ENCODE data around the gene DCLK2.

The DCLK2 gene

DNA sequence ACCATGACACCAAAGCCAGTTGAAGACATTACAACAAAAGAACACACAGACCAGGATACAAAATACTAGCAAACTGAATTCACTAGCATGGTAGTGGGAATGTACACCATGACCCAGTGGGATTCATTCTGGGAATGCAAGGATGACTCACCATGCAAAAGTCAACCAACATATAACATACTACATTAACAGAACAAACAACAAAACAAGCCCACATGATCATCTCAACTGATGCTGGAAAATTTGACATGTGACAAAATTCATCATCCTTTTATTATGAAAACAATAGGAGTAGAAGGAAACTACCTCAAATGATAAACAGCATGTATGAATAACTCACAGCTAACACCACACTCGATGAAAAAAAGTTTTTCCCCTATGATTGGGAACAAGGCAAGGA, 190.2 kb downstream of the DCLK2 start:
- TF ChIP-seq, protein P1, sequence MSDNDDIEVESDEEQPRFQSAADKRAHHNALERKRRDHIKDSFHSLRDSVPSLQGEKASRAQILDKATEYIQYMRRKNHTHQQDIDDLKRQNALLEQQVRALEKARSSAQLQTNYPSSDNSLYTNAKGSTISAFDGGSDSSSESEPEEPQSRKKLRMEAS (IDR thresholded peaks at IDR 0.05; ENCODE audit: low read depth, low read length) = no peak
- TF ChIP-seq, protein P2, sequence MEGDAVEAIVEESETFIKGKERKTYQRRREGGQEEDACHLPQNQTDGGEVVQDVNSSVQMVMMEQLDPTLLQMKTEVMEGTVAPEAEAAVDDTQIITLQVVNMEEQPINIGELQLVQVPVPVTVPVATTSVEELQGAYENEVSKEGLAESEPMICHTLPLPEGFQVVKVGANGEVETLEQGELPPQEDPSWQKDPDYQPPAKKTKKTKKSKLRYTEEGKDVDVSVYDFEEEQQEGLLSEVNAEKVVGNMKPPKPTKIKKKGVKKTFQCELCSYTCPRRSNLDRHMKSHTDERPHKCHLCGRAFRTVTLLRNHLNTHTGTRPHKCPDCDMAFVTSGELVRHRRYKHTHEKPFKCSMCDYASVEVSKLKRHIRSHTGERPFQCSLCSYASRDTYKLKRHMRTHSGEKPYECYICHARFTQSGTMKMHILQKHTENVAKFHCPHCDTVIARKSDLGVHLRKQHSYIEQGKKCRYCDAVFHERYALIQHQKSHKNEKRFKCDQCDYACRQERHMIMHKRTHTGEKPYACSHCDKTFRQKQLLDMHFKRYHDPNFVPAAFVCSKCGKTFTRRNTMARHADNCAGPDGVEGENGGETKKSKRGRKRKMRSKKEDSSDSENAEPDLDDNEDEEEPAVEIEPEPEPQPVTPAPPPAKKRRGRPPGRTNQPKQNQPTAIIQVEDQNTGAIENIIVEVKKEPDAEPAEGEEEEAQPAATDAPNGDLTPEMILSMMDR (IDR thresholded peaks at IDR 0.05; ENCODE audit: low read depth, low read length) = no peak
- TF ChIP-seq POLR2A (IDR thresholded peaks at IDR 0.05; ENCODE audit: extremely low read depth, insufficient read length) (no peak), MYC (IDR thresholded peaks at IDR 0.05; ENCODE audit: low read depth, low read length) (no peak)
- no peak overlapping the region for H3K4me3 ChIP-seq (ENCODE audit: low read depth, low read length)
- no peak for DNase-seq (ENCODE audit: low read depth)

DNA sequence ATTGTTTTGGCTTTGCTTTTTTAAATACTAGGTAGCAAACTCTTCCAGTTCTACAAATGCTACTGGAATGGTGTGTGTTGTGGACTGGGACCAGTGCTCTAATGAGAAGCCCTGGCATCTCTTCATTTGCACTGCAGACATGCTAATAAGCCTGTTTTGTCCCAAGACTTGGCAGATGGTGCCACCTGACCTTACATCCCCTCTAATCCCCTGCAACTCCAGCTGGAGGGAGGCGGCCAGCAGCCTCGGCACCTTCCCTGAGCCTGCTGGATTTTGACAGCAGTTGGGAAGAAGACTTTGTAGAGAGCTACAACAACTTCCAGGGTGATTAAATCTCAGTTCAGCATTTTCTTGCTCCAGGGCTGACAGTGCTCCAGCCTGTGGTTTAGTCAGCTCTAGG, 200.0 kb downstream of the DCLK2 start:
- TF ChIP-seq MYC (IDR thresholded peaks at IDR 0.05; ENCODE audit: low read depth, low read length) (no peak), POLR2A (IDR thresholded peaks at IDR 0.05; ENCODE audit: extremely low read depth, insufficient read length) (no peak)
- TF ChIP-seq, protein P1 (IDR thresholded peaks at IDR 0.05; ENCODE audit: low read depth, low read length) = no peak
- TF ChIP-seq, protein P2 (IDR thresholded peaks at IDR 0.05; ENCODE audit: low read depth, low read length) = no peak

DNA sequence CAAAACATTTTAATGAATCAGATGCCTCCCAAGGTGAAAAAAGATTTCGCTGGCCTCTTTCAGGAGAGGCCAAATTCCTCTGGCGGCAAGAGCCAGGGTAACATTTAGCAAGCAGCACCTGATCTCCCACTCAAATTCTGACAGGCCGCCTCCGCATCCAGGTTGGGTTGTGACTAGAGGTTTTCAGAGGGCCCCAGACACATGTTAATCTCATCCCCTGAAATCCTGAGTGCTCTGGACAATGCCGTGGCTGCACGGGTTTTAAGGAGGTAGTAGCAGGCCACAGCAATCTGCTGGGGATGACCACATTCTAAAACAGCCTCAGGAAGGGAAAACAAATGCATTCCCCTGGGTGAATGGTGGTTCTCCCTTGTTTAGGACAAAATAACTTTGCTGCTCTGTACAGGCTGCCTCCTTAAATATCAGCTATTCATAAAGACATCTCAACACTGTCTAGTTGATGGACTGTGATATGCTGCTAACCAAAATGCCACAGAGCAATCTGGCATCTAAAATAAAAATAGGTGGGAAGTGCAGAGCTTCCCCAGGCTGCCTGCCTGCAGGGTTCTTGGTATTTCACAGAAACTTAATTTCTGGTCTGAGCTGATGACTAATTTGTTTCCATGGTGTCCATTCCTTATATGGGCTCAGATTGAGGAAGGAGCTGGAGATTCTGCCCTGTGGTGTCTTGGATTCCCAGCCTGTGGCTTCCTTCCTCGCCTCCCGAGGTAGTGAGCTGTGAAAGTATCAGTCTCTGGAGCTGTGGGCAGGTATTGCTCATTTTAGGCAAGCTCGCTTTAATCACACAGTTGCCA, 202.0 kb downstream of the DCLK2 start:
- no peak overlapping the region for H3K4me3 ChIP-seq (ENCODE audit: low read depth, low read length)
- no peak for TF ChIP-seq POLR2A (IDR thresholded peaks at IDR 0.05; ENCODE audit: extremely low read depth, insufficient read length)
- TF ChIP-seq, protein P1 (IDR thresholded peaks at IDR 0.05; ENCODE audit: low read depth, low read length) = no peak
- TF ChIP-seq MYC (IDR thresholded peaks at IDR 0.05; ENCODE audit: low read depth, low read length) = no peak
- TF ChIP-seq, protein P2 (IDR thresholded peaks at IDR 0.05; ENCODE audit: low read depth, low read length) = no peak
- DNase-seq (ENCODE audit: low read depth) = peak; percentile 58

More for the DNA sequence above, 200.0 kb downstream of the DCLK2 start:
- no peak for DNase-seq (ENCODE audit: low read depth)
- H3K4me3 ChIP-seq (ENCODE audit: low read depth, low read length) = no peak overlapping the region

DNA sequence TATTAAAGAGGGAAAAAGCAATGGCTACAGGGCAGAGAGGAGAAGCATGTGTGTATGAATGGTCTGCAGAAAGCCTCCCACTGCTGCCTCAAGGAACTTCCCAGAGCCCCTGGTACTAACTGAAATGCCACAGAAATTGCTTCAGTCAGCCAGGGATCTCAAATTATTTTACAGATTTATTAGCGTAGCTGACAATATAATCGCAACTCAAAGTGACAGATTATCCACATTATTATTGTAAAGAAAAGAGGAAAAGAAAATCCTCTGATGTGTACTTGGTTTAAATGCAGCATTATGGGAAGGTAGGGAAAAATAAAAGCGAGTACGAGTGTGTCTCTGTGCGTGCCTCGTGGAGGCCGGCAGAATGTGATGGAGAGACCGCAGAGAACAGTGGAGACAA, 202.7 kb downstream of the DCLK2 start:
- TF ChIP-seq MYC (IDR thresholded peaks at IDR 0.05; ENCODE audit: low read depth, low read length) (no peak), POLR2A (IDR thresholded peaks at IDR 0.05; ENCODE audit: extremely low read depth, insufficient read length) (no peak)
- TF ChIP-seq, protein P1 (IDR thresholded peaks at IDR 0.05; ENCODE audit: low read depth, low read length) = no peak
- TF ChIP-seq, protein P2 (IDR thresholded peaks at IDR 0.05; ENCODE audit: low read depth, low read length) = no peak
- no peak for DNase-seq (ENCODE audit: low read depth)

DNA sequence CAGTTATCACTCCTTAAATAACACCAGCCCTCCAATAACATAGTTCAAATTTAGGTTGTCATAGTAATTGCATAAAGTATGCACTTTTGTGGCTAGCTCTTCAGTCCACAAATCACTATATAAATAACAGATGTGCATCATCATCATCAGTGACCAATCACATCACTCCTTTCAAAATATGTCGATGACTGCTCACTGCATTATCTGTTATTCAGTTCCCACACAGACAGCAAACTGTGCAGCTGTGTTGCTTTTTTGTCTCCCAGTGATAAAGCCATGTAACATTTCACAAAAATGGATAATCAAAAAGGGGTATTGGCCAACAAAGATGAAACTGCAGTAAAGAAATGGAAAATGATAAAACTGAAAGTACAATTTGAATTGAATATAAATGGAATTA, 205.4 kb downstream of the DCLK2 start:
- DNase-seq (ENCODE audit: low read depth) = no peak
- TF ChIP-seq POLR2A (IDR thresholded peaks at IDR 0.05; ENCODE audit: extremely low read depth, insufficient read length) = no peak
- TF ChIP-seq, protein P1 (IDR thresholded peaks at IDR 0.05; ENCODE audit: low read depth, low read length) = no peak
- no peak for TF ChIP-seq MYC (IDR thresholded peaks at IDR 0.05; ENCODE audit: low read depth, low read length)
- TF ChIP-seq, protein P2 (IDR thresholded peaks at IDR 0.05; ENCODE audit: low read depth, low read length) = no peak
- no peak overlapping the region for H3K4me3 ChIP-seq (ENCODE audit: low read depth, low read length)

More for the DNA sequence above, 202.7 kb downstream of the DCLK2 start:
- H3K4me3 ChIP-seq (ENCODE audit: low read depth, low read length) = no peak overlapping the region
